IgD-negative memory B cell (primary cell): ENCODE measurements around the gene HBEGF. TPM values are rescaled to one million over a fixed set of nuclear protein-coding genes. Genes with fewer than 3 reads are reported as not detected.

Experiments
- H3K27ac Mint-ChIP-seq, 3 donors: one replicate each; pipeline ENCODE4 v1.8.0; 2020 to 2022; ENCODE audit warnings: mild to moderate bottlenecking in 3 of 3, mixed read lengths in 3 of 3, moderate library complexity in 1 of 3
- H3K27me3 Mint-ChIP-seq: one replicate; pipeline ENCODE4 v1.8.0; 2021; ENCODE audit warnings: mixed read lengths
- H3K36me3 Mint-ChIP-seq: one replicate; pipeline ENCODE4 v1.8.0; 2020; ENCODE audit warnings: mild to moderate bottlenecking, mixed read lengths
- H3K4me1 Mint-ChIP-seq, 3 donors: one replicate each; pipeline ENCODE4 v1.8.0; 2020 to 2022; ENCODE audit warnings: mixed read lengths in 3 of 3, mild to moderate bottlenecking in 1 of 3
- H3K4me3 Mint-ChIP-seq, 4 donors: one replicate each; pipeline ENCODE4 v1.8.0; 2020 to 2022; ENCODE audit warnings: mild to moderate bottlenecking in 4 of 4, mixed read lengths in 4 of 4, moderate library complexity in 3 of 4
- H3K9me3 Mint-ChIP-seq, 3 donors: one replicate each; pipeline ENCODE4 v1.8.0; 2020 to 2021; ENCODE audit warnings: mixed read lengths in 3 of 3, mild to moderate bottlenecking in 1 of 3
- polyA plus RNA-seq: library from polyadenylated mRNA; unstranded; fragments of 300-500 nt; fragmentation: Illumina TruSeq; gene quantifications from one replicate; pipeline ENCODE4 v1.2.3, GENCODE V29; 2021

HBEGF gene
- polyA plus RNA-seq, 1 donor from 2014 or later = 0.83 TPM

- Mint-ChIP-seq H3K27me3 (no peaks in the 10 kb centered on the region), H3K9me3 (no peaks in the 10 kb centered on the region), H3K27ac (no peak overlapping the region), H3K4me1 (peaks cover 3 to 4% (median 4%) of the 10 kb centered on the region in 3 donors), H3K36me3 (no peaks in the 10 kb centered on the region), H3K4me3 (no peak overlapping the region)
Measured at GRCh38 chr5:140365282-140365681, 18.9 kb upstream of the HBEGF start.

GRCh38 chr5:140364472-140364765 lies 18.0 kb upstream of the HBEGF start:
- Mint-ChIP-seq H3K27me3 (no peaks in the 10 kb centered on the region), H3K27ac (no peak overlapping the region), H3K9me3 (no peaks in the 10 kb centered on the region), H3K4me1 (peaks cover 3 to 4% (median 4%) of the 10 kb centered on the region in 3 donors), H3K4me3 (peak overlapping the region in 1 of 4 donors; percentile 22), H3K36me3 (no peaks in the 10 kb centered on the region)

- Mint-ChIP-seq H3K27ac (no peak overlapping the region), H3K9me3 (no peaks in the 10 kb centered on the region), H3K4me1 (peaks cover 3 to 4% (median 4%) of the 10 kb centered on the region in 3 donors), H3K36me3 (no peaks in the 10 kb centered on the region), H3K4me3 (peak overlapping the region in 1 of 4 donors; percentile 86), H3K27me3 (no peaks in the 10 kb centered on the region)
Measured at GRCh38 chr5:140363631-140364471, 17.4 kb upstream of the HBEGF start.

GRCh38 chr5:140362875-140363630 lies 16.6 kb upstream of the HBEGF start:
- H3K36me3 Mint-ChIP-seq = no peaks in the 10 kb centered on the region
- H3K27me3 Mint-ChIP-seq = no peaks in the 10 kb centered on the region
- peaks cover 4% of the 10 kb centered on the region in 3 donors for H3K4me1 Mint-ChIP-seq
- peak overlapping the region; percentile 37 to 86 (median 72) for H3K4me3 Mint-ChIP-seq
- no peak overlapping the region for H3K27ac Mint-ChIP-seq
- H3K9me3 Mint-ChIP-seq = no peaks in the 10 kb centered on the region

GRCh38 chr5:140362311-140362710 lies 15.9 kb upstream of the HBEGF start:
- no peaks in the 10 kb centered on the region for H3K9me3 Mint-ChIP-seq
- no peak overlapping the region for H3K27ac Mint-ChIP-seq

GRCh38 chr5:140361901-140362300 lies 15.5 kb upstream of the HBEGF start:
- Mint-ChIP-seq H3K27ac (no peak overlapping the region), H3K27me3 (peaks cover 3% of the 10 kb centered on the region), H3K36me3 (peaks cover 2% of the 10 kb centered on the region), H3K4me1 (peaks cover 10 to 13% (median 11%) of the 10 kb centered on the region in 3 donors), H3K4me3 (no peak overlapping the region), H3K9me3 (no peaks in the 10 kb centered on the region)

More at GRCh38 chr5:140362311-140362710, 15.9 kb upstream of the HBEGF start:
- Mint-ChIP-seq H3K27me3 (peaks cover 3% of the 10 kb centered on the region), H3K4me1 (peaks cover 10 to 11% (median 10%) of the 10 kb centered on the region in 3 donors), H3K4me3 (no peak overlapping the region), H3K36me3 (peaks cover 2% of the 10 kb centered on the region)

GRCh38 chr5:140360681-140361479 lies 14.5 kb upstream of the HBEGF start:
- H3K9me3 Mint-ChIP-seq = no peaks in the 10 kb centered on the region
- H3K4me1 Mint-ChIP-seq = peaks cover 10 to 13% (median 11%) of the 10 kb centered on the region in 3 donors
- peaks cover 2% of the 10 kb centered on the region for H3K36me3 Mint-ChIP-seq
- H3K27me3 Mint-ChIP-seq = peaks cover 3% of the 10 kb centered on the region
- H3K4me3 Mint-ChIP-seq = no peak overlapping the region
- H3K27ac Mint-ChIP-seq = no peak overlapping the region

GRCh38 chr5:140360101-140360500 lies 13.7 kb upstream of the HBEGF start, which contains the start of gene SLC4A9:
Gene SLC4A9, plus strand, starts transcription at chr5:140360194. Its CDS starts 43 bp downstream, at chr5:140360237.
- Mint-ChIP-seq H3K27me3 (peaks cover 3% of the 10 kb centered on the region), H3K27ac (no peak within 1 kb of the TSS), H3K9me3 (no peaks in the 10 kb centered on the region), H3K4me1 (peaks cover 10 to 13% (median 11%) of the 10 kb centered on the region in 3 donors), H3K36me3 (peaks cover 2% of the 10 kb centered on the region), H3K4me3 (no peak within 1 kb of the TSS)

- H3K9me3 Mint-ChIP-seq = no peaks in the 10 kb centered on the region
- H3K27ac Mint-ChIP-seq = no peak overlapping the region
- H3K27me3 Mint-ChIP-seq = peaks cover 3% of the 10 kb centered on the region
- peaks cover 2% of the 10 kb centered on the region for H3K36me3 Mint-ChIP-seq
- no peak overlapping the region for H3K4me3 Mint-ChIP-seq
- peaks cover 11 to 13% (median 11%) of the 10 kb centered on the region in 3 donors for H3K4me1 Mint-ChIP-seq
Measured at GRCh38 chr5:140358738-140359310, 12.4 kb upstream of the HBEGF start.

- Mint-ChIP-seq H3K4me3 (peak overlapping the region in 3 of 4 donors; percentile 6 to 90 (median 58)), H3K9me3 (no peaks in the 10 kb centered on the region), H3K27me3 (peaks cover 3% of the 10 kb centered on the region), H3K27ac (no peak overlapping the region), H3K4me1 (peaks cover 7 to 10% (median 7%) of the 10 kb centered on the region in 3 donors), H3K36me3 (peaks cover 2% of the 10 kb centered on the region)
Measured at GRCh38 chr5:140357726-140358093, 11.3 kb upstream of the HBEGF start.

GRCh38 chr5:140356853-140357725 lies 10.7 kb upstream of the HBEGF start:
- Mint-ChIP-seq H3K4me1 (peaks cover 7 to 10% (median 7%) of the 10 kb centered on the region in 3 donors), H3K27ac (no peak overlapping the region), H3K27me3 (peaks cover 3% of the 10 kb centered on the region), H3K36me3 (peaks cover 2% of the 10 kb centered on the region), H3K4me3 (peak overlapping the region in 2 of 4 donors; percentile 58 to 90), H3K9me3 (no peaks in the 10 kb centered on the region)

GRCh38 chr5:140355546-140355945 lies 9.1 kb upstream of the HBEGF start:
- Mint-ChIP-seq H3K27ac (no peak overlapping the region), H3K9me3 (no peaks in the 10 kb centered on the region), H3K4me3 (no peak overlapping the region), H3K36me3 (peaks cover 2% of the 10 kb centered on the region), H3K27me3 (peaks cover 4% of the 10 kb centered on the region), H3K4me1 (peaks cover 12 to 14% (median 13%) of the 10 kb centered on the region in 3 donors)

GRCh38 chr5:140351609-140352334 lies 5.4 kb upstream of the HBEGF start:
- peak overlapping the region in 1 of 3 donors; percentile 16 for H3K27ac Mint-ChIP-seq
- no peaks in the 10 kb centered on the region for H3K9me3 Mint-ChIP-seq
- peaks cover 20 to 28% (median 26%) of the 10 kb centered on the region in 3 donors for H3K4me1 Mint-ChIP-seq
- H3K4me3 Mint-ChIP-seq = peak overlapping the region in 1 of 4 donors; percentile 28
- peaks cover 5% of the 10 kb centered on the region for H3K27me3 Mint-ChIP-seq
- no peaks in the 10 kb centered on the region for H3K36me3 Mint-ChIP-seq
